ENCODE measurements around the gene ZNF311. TPM values are rescaled to one million over a fixed set of nuclear protein-coding genes. Genes with fewer than 3 reads are reported as not detected.

Gene ZNF311
- total RNA-seq, 1 experiment from 2014 or later: 0.39 TPM

GRCh38 chr6:28968476-28968875 is 36.6 kb downstream of the ZNF311 start:
- Histone ChIP-seq H3K27ac (ENCODE audit: low read length) (no peak overlapping the region), H3K4me1 (ENCODE audit: control insufficient read depth, insufficient read depth, low read length) (no peaks in the 10 kb centered on the region), H3K27me3 (ENCODE audit: control insufficient read depth, insufficient read depth, low read length) (no peaks in the 10 kb centered on the region), H3K9me3 (ENCODE audit: control insufficient read depth, insufficient read depth, low read depth, low read length) (no peaks in the 10 kb centered on the region), H3K4me3 (ENCODE audit: low read depth in 2 of 2, low read length in 2 of 2) (no peak overlapping the region), H3K36me3 (ENCODE audit: control insufficient read depth, insufficient read depth, low read length) (no peaks in the 10 kb centered on the region)
- intact Hi-C loops (cut with micrococcal nuclease; ENCODE audit: unreplicated experiment) (no loop called here), in situ Hi-C loops (cut with HindIII; ENCODE audit: low pct_unique_long_range_greater_than_20kb, low sequenced_read_pairs) (no loop called here)
- no peak for DNase-seq (ENCODE audit: low read depth, low spot score)
- ChIA-PET CTCF (no interaction called here), POLR2A (interaction anchor here (0.6 kb wide), 1 partner anchor 22 kb away, joined by 3 read pairs; no protein-coding TSS in a partner anchor)
- no TSS peak for BruUV-seq (replicated peaks)
- TF ChIP-seq SIN3A (IDR thresholded peaks at IDR 0.05; ENCODE audit: borderline replicate concordance, insufficient read depth, low read depth, low read length) (no peak), TCF7L2 (IDR thresholded peaks at IDR 0.05; ENCODE audit: low read depth, low read length) (no peak), CTCF (IDR thresholded peaks at IDR 0.05) (no peak), POLR2AphosphoS5 (IDR thresholded peaks at IDR 0.05; ENCODE audit: low read depth, low read length) (no peak), REST (IDR thresholded peaks at IDR 0.05; ENCODE audit: insufficient read depth in 1 of 2, low read depth in 2 of 2, low read length in 1 of 2) (no peak)
- ATAC-seq: no peak

- BruUV-seq (replicated peaks): no TSS peak
- Histone ChIP-seq H3K4me3 (ENCODE audit: low read depth in 2 of 2, low read length in 2 of 2) (no peak overlapping the region), H3K27me3 (ENCODE audit: control insufficient read depth, insufficient read depth, low read length) (no peaks in the 10 kb centered on the region), H3K4me1 (ENCODE audit: control insufficient read depth, insufficient read depth, low read length) (no peaks in the 10 kb centered on the region), H3K27ac (ENCODE audit: low read length) (no peak overlapping the region), H3K9me3 (ENCODE audit: control insufficient read depth, insufficient read depth, low read depth, low read length) (no peaks in the 10 kb centered on the region; the same call in 1 of the 2 replicates), H3K36me3 (ENCODE audit: control insufficient read depth, insufficient read depth, low read length) (no peaks in the 10 kb centered on the region)
- POLR2A ChIA-PET: no interaction called here
- ATAC-seq (no peak), DNase-seq (ENCODE audit: low read depth, low spot score) (no peak)
- intact Hi-C loops (cut with micrococcal nuclease; ENCODE audit: unreplicated experiment) (no loop called here), in situ Hi-C loops (cut with HindIII; ENCODE audit: low pct_unique_long_range_greater_than_20kb, low sequenced_read_pairs) (no loop called here)
- CTCF ChIA-PET: no interaction called here
- no peak for TF ChIP-seq SIN3A (IDR thresholded peaks at IDR 0.05; ENCODE audit: borderline replicate concordance, insufficient read depth, low read depth, low read length)
- no peak for TF ChIP-seq POLR2AphosphoS5 (IDR thresholded peaks at IDR 0.05; ENCODE audit: low read depth, low read length)
- TF ChIP-seq REST (IDR thresholded peaks at IDR 0.05; ENCODE audit: insufficient read depth in 1 of 2, low read depth in 2 of 2, low read length in 1 of 2): no peak
- no peak for TF ChIP-seq TCF7L2 (IDR thresholded peaks at IDR 0.05; ENCODE audit: low read depth, low read length)
- TF ChIP-seq CTCF (IDR thresholded peaks at IDR 0.05): no peak
Observed at GRCh38 chr6:28965706-28966105, 39.4 kb downstream of the ZNF311 start.
